Measurements from ENCODE around the gene PRMT6. TPM values are rescaled to one million over a fixed set of nuclear protein-coding genes. Genes with fewer than 3 reads are reported as not detected.

PRMT6 gene
- total and polyA plus RNA-seq, 2 donors (not counting 3 experiments of a cell fraction or from before 2014, with no cell fraction given): 8.4 to 12.5 TPM

GRCh38 chr1:107058245-107059032 lies 2.0 kb downstream of the PRMT6 start:
- no peaks in the 10 kb centered on the region for H3K27me3 ChIP-seq (ENCODE audit: control insufficient read depth in 2 of 2, insufficient read depth in 2 of 2, low read length in 2 of 2)
- peak overlapping the region; percentile 68 for H3K4me2 ChIP-seq (ENCODE audit: insufficient read depth, low read length)
- ChIA-PET POLR2A (no interaction called here), CTCF (no interaction called here)
- no peak overlapping the region for H3K27ac ChIP-seq (ENCODE audit: insufficient read depth, low read depth, low read length)
- DNase-seq (ENCODE audit: low read depth, low spot score): no peak
- H3K36me3 ChIP-seq (ENCODE audit: control insufficient read depth in 2 of 2, extremely low read depth in 1 of 2, insufficient read depth in 2 of 2, low read length in 2 of 2): no peaks in the 10 kb centered on the region
- H3K9ac ChIP-seq (replicated peaks; ENCODE audit: extremely low read depth, insufficient read depth, low read length): no peak overlapping the region
- no peaks in the 10 kb centered on the region for H3K9me3 ChIP-seq (replicated peaks; ENCODE audit: control insufficient read depth, insufficient read depth, low read length)
- intact Hi-C loops (cut with micrococcal nuclease) (no loop called here), dilution Hi-C loops (cut with MboI; ENCODE audit: extremely low pct_ligation_motif_present, low sequenced_read_pairs) (no loop called here)
- H3K9me1 ChIP-seq (replicated peaks; ENCODE audit: control insufficient read depth, extremely low read depth, insufficient read depth, low read length): no peaks in the 10 kb centered on the region
- BruUV-seq (replicated peaks): TSS peak; percentile 45
- H3K79me2 ChIP-seq (ENCODE audit: control insufficient read depth, insufficient read depth, low read length): peaks cover 13% of the 10 kb centered on the region
- no peak for TF ChIP-seq EZH2 (IDR thresholded peaks at IDR 0.05; ENCODE audit: borderline replicate concordance, low read depth, low read length, severe bottlenecking)
- TF ChIP-seq FOS (IDR thresholded peaks at IDR 0.05; ENCODE audit: borderline replicate concordance, insufficient read depth, low read length): no peak
- TF ChIP-seq CTCF (IDR thresholded peaks at IDR 0.05; ENCODE audit: extremely low read depth in 1 of 2, insufficient read depth in 1 of 2, low read depth in 1 of 2, low read length in 2 of 2): no peak
- no peak for TF ChIP-seq MYC (IDR thresholded peaks at IDR 0.05; ENCODE audit: low read depth, low read length)
- no peak for TF ChIP-seq POLR2AphosphoS5 (IDR thresholded peaks at IDR 0.05; ENCODE audit: insufficient read depth, low read depth, low read length)
- no peak for TF ChIP-seq MAX (IDR thresholded peaks at IDR 0.05; ENCODE audit: insufficient read depth, insufficient read length)
- TF ChIP-seq POLR2A (IDR thresholded peaks at IDR 0.05; ENCODE audit: low read depth, low read length): no peak
- no peak for TF ChIP-seq JUN (IDR thresholded peaks at IDR 0.05; ENCODE audit: borderline replicate concordance, insufficient read depth, insufficient read length, low read depth)
- no peak for TF ChIP-seq GATA2 (IDR thresholded peaks at IDR 0.05; ENCODE audit: insufficient read depth, insufficient read length, low read depth, low read length)
- FAIRE-seq: peak; percentile 63
- no peak overlapping the region for H2AFZ ChIP-seq (ENCODE audit: low read depth, low read length)
- H3K4me1 ChIP-seq (ENCODE audit: control insufficient read depth, extremely low read depth, insufficient read depth, low read length): peaks cover 6% of the 10 kb centered on the region
- no peaks in the 10 kb centered on the region for H4K20me1 ChIP-seq (replicated peaks; ENCODE audit: control insufficient read depth, extremely low read depth, insufficient read depth, low read length)
- H3K4me3 ChIP-seq (replicated peaks in 1 of 3; ENCODE audit: insufficient read depth in 1 of 3, low read depth in 1 of 3, low read length in 3 of 3): no peak overlapping the region

Data from endothelial cell of umbilical vein (primary cell).